Calu3 (cell line): ENCODE data around the gene SNTG2. TPM values are rescaled to one million over a fixed set of nuclear protein-coding genes. Genes with fewer than 3 reads are reported as not detected.

Experiments used
- BruUV-seq: library from RNA; stranded (reverse); fragments of 400-500 nt; replicated peaks from 2 replicates; lab custom pipeline; 2021; lab: Mats Ljungman, UMichigan
- CTCF ChIA-PET: fragments of 300-600 bp; sonication (Branson Sonifier 250); formaldehyde crosslinking; loops from one replicate; lab custom pipeline; 2022; ENCODE audit warnings: antibody characterized with exemption; lab: Charles Lee
- DNase-seq: peaks from one replicate; pipeline ENCODE4 v3.0.0; 2022
- H3K27ac Mint-ChIP-seq: one replicate; pipeline ENCODE4 v1.8.0; 2022; ENCODE audit warnings: mixed read lengths; ENCODE audit not compliant: unreplicated experiment
- H3K27me3 Mint-ChIP-seq: one replicate; pipeline ENCODE4 v1.8.0; 2022; ENCODE audit warnings: mixed read lengths; ENCODE audit not compliant: unreplicated experiment
- H3K36me3 Mint-ChIP-seq: one replicate; pipeline ENCODE4 v1.8.0; 2022; ENCODE audit warnings: mild to moderate bottlenecking, moderate library complexity, mixed read lengths; ENCODE audit not compliant: insufficient read depth, unreplicated experiment
- H3K4me1 Mint-ChIP-seq: one replicate; pipeline ENCODE4 v1.8.0; 2022; ENCODE audit warnings: mild to moderate bottlenecking, low read depth, mixed read lengths; ENCODE audit not compliant: unreplicated experiment
- H3K4me3 Mint-ChIP-seq: one replicate; pipeline ENCODE4 v1.8.0; 2022; ENCODE audit warnings: mild to moderate bottlenecking, low read depth, moderate library complexity, mixed read lengths; ENCODE audit not compliant: unreplicated experiment
- H3K9me3 Mint-ChIP-seq: one replicate; pipeline ENCODE4 v1.8.0; 2022; ENCODE audit warnings: low read depth, mixed read lengths; ENCODE audit not compliant: unreplicated experiment
- intact Hi-C: fragments of 100-400 bp; cut with micrococcal nuclease; formaldehyde crosslinking; loops from one replicate; pipeline ENCODE4 v1.10.0; 2022; ENCODE audit not compliant: unreplicated experiment
- total RNA-seq: library from RNA; stranded (reverse); gene quantifications from 2 replicates; pipeline ENCODE4 v1.2.3, GENCODE V29; 2022
- TF ChIP-seq, protein P1 (sequence below): fragments of 200-600 bp; IDR thresholded peaks from one replicate; pipeline ENCODE4 v1.8.0; 2022; ENCODE audit warnings: antibody characterized with exemption; ENCODE audit not compliant: unreplicated experiment

Gene SNTG2
- total RNA-seq, 1 experiment from 2014 or later = not detected

DNA sequence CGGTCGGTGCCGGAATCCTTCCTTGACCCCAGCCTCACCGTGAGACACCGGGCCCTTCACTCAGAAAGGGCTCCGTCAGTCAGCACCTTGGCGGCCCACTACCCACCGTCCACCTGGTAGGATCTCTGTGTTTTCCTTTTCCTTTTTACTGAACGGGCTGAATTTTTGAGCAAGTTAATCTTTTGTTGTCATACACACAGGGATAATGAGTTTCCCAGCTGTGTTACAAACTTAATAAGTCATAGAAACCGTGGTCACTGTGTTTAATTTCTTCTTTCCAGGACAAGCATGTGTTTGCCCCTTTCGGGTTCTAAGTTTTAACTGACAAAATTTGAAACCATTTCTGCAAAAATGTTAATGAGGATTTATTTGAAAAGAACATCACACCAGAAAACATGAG lies 423.6 kb downstream of the SNTG2 start:
- Mint-ChIP-seq H3K27me3 (no peaks in the 10 kb centered on the region), H3K36me3 (no peaks in the 10 kb centered on the region), H3K27ac (no peak overlapping the region), H3K9me3 (peaks cover 4% of the 10 kb centered on the region), H3K4me3 (no peak overlapping the region), H3K4me1 (no peaks in the 10 kb centered on the region)
- TF ChIP-seq, protein P1, sequence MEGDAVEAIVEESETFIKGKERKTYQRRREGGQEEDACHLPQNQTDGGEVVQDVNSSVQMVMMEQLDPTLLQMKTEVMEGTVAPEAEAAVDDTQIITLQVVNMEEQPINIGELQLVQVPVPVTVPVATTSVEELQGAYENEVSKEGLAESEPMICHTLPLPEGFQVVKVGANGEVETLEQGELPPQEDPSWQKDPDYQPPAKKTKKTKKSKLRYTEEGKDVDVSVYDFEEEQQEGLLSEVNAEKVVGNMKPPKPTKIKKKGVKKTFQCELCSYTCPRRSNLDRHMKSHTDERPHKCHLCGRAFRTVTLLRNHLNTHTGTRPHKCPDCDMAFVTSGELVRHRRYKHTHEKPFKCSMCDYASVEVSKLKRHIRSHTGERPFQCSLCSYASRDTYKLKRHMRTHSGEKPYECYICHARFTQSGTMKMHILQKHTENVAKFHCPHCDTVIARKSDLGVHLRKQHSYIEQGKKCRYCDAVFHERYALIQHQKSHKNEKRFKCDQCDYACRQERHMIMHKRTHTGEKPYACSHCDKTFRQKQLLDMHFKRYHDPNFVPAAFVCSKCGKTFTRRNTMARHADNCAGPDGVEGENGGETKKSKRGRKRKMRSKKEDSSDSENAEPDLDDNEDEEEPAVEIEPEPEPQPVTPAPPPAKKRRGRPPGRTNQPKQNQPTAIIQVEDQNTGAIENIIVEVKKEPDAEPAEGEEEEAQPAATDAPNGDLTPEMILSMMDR = no peak
- DNase-seq = no peak
- intact Hi-C loops = no loop called here
- no TSS peak for BruUV-seq
- CTCF ChIA-PET = no interaction called here

DNA sequence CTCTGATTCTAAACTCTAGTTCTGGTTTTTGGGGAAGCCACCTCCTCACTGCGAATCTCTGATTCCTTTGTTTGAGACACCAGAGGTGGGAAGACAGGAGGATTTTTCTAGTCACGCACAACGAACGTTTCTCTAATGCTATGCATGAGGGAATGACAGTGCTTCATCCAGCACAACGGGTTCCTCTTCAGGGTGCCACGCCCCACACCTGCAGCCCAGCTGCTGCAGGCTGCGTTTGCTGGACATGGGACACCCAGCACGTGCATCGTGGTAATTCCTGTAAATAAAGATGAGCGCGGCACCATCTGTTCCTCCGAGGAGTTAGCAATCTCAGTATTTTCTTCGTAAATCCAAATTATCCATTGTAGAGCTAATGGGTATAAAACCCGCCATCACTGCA lies 425.1 kb downstream of the SNTG2 start:
- Mint-ChIP-seq H3K9me3 (peaks cover 6% of the 10 kb centered on the region), H3K36me3 (no peaks in the 10 kb centered on the region), H3K4me1 (no peaks in the 10 kb centered on the region), H3K27ac (no peak overlapping the region), H3K4me3 (no peak overlapping the region), H3K27me3 (no peaks in the 10 kb centered on the region)
- DNase-seq = no peak
- TF ChIP-seq, protein P1 = no peak
- intact Hi-C loops = no loop called here
- no TSS peak for BruUV-seq
- CTCF ChIA-PET = no interaction called here

DNA sequence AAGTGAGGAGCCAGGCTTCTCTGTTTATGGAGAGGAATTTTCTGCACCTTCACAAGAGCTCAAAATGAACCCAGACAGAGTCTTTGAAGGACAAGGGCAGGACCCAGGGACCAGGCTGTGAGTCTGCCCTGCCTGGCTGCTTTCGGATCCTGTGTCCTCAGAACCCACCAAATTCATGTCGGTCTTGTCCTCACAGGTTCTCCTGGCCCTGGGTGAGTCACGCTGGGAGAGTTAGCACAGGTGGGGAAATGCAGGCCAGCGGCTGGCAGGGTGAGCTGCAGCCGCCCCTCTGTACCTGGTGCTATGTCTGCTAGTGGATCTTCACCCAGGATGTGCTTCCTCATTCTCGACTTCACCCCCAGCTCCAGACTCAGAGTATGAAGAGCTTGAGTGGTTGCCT lies 426.8 kb downstream of the SNTG2 start:
- TF ChIP-seq, protein P1 = no peak
- no TSS peak for BruUV-seq
- Mint-ChIP-seq H3K27me3 (no peaks in the 10 kb centered on the region), H3K36me3 (no peaks in the 10 kb centered on the region), H3K4me3 (no peak overlapping the region), H3K9me3 (peaks cover 7% of the 10 kb centered on the region), H3K27ac (no peak overlapping the region), H3K4me1 (no peaks in the 10 kb centered on the region)
- DNase-seq = no peak
- CTCF ChIA-PET = no interaction called here
- intact Hi-C loops = no loop called here

DNA sequence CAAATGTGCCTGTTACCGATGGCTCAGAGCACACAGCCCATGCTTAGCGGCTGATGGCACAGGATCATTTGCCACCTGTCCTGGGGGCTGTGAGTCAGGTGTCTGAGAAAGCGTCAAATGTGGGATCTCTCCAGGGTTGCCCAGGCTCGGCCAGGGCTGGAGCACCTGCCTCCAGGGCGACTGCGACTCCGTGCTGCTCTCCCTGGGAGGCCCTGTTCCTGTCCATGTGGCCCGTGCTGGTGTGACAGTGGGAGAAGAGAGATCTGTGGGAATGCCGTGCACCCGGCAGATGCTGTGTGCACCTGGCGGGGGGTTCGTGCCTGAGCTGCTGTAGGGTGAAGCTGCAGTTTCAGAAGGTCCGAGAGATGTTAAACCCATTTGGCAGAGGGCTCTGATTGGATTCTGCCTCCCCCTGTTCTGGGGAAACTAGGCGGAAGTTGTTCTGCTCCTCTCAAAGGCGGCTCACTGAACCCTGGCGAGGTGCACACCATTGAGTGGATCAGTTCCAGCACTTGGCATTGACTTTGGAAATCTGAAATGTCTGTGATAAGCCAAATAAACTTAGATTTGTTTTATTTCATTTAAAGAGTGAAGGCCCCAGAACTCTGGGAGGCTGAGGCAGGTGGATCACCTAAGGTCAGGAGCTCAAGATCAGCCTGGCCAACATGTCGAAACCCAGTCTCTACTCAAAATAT lies 428.0 kb downstream of the SNTG2 start:
- Mint-ChIP-seq H3K36me3 (no peaks in the 10 kb centered on the region), H3K9me3 (peaks cover 7% of the 10 kb centered on the region), H3K27ac (no peak overlapping the region), H3K27me3 (no peaks in the 10 kb centered on the region), H3K4me1 (no peaks in the 10 kb centered on the region), H3K4me3 (no peak overlapping the region)
- TF ChIP-seq, protein P1 = no peak
- no peak for DNase-seq
- CTCF ChIA-PET = no interaction called here
- intact Hi-C loops = no loop called here
- no TSS peak for BruUV-seq
